GM21528 (cell line): ENCODE measurements around the gene NGB.
"Not testable (repeated sequence)": the region's sequence is repeated elsewhere in the genome, so short reads cannot be mapped to it uniquely, and the experiment has no call there.

ENCODE experiments used
- ATAC-seq: cut with Tn5 transposase; IDR thresholded peaks from one replicate; pipeline ENCODE4 v1.9.1; 2021; ENCODE audit warnings: mild to moderate bottlenecking, moderate library complexity; ENCODE audit not compliant: unreplicated experiment, low FRiP score

NGB gene

GRCh38 chr14:77296906-77297305, 25.9 kb upstream of the NGB start:
- no peak for ATAC-seq

GRCh38 chr14:77296155-77296554, 25.1 kb upstream of the NGB start:
- ATAC-seq, result no peak

- ATAC-seq, result no peak
Observed at GRCh38 chr14:77290705-77291104, 19.7 kb upstream of the NGB start.

- no peak for ATAC-seq
Observed at GRCh38 chr14:77286576-77286975, 15.6 kb upstream of the NGB start.

GRCh38 chr14:77284466-77284865, 13.5 kb upstream of the NGB start:
- no peak for ATAC-seq

- no peak for ATAC-seq
Observed at GRCh38 chr14:77284066-77284465, 13.1 kb upstream of the NGB start.

DNA sequence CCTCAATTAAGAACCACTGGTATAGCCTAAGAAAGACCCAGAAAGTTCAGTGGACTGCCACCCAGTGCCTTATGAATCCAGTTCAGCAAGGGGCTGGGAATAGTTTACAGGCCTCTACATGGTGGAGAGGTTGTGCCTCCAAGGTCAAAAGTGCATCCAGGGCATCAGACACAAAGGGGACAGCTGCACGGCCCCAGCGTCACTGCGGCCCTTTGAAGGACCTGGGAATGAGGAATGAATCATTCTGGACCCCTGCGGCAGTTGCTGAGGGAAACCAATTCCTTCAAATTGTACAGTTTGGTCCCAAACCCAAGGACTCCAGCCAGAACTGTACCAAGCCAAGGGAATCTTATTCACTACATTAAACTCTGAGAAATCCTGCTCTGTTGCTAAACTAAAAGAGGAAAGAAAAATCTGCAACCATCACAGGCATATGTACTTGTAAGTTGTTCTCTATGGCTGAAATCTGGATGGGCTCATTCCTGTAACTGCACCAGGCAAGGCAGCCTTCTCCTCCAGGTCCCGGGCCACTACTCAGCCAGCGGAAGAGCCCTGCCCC, 10.9 kb upstream of the NGB start:
- no peak for ATAC-seq

GRCh38 chr14:77280921-77281320, 9.9 kb upstream of the NGB start:
- ATAC-seq, result not testable (repeated sequence)

- ATAC-seq, result no peak
Observed at GRCh38 chr14:77279719-77280118, 8.7 kb upstream of the NGB start.

DNA sequence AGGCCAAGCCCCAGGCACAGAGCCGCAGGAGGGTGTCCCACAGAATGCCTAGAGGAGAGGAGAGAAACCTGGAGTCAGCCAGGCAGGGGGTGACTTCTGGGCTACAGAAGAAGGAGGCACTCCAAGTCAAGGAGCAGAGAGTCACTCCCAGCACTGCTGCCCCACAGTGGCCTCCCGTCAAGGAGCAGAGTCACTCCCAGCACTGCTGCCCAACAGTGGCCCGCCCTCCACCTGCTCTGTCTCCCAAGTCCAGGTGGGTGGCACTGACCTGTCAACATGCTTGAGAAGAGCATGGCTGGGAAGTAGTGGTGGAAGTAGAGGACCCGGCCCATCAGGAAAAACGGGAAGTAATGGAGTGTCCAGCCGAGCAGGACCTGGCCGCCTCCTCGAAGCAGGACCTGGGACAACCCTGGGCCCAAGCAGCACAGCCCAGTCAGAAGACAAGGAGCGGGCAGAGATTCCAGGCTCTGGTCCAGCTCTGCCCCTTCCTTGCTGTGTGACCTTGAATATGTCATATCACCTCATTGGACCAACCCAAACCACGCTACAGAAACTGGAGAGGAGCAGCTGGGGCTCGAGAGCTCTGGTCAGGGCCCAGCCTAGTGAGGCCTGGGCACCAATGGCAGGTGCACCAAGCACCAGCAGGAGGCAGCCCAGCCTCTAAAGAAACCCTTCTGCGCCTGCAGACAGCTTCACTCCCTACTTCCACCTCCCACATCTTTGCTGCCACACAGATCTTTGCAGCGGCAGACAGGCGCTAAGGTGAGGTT, 7.6 kb upstream of the NGB start:
- no peak for ATAC-seq

DNA sequence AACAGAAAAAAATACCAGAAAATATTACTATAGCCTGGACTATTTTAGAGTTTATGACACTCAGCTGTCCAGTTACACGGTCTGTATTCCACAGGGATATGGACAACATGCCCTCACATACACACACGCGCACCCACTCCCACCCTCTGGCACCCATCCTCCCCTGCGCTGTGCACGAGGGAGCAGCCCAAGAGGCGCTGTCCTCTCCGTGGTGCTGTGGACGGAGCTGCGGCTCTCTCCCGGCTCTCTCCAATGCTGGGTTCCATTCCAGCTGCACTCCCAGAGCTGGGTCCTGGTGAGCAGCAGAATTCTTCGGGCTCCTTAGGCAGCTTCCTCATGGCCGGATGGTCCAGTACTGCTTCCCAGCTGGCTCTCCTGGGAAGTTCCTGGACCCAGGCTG, 6.0 kb upstream of the NGB start:
- no peak for ATAC-seq

DNA sequence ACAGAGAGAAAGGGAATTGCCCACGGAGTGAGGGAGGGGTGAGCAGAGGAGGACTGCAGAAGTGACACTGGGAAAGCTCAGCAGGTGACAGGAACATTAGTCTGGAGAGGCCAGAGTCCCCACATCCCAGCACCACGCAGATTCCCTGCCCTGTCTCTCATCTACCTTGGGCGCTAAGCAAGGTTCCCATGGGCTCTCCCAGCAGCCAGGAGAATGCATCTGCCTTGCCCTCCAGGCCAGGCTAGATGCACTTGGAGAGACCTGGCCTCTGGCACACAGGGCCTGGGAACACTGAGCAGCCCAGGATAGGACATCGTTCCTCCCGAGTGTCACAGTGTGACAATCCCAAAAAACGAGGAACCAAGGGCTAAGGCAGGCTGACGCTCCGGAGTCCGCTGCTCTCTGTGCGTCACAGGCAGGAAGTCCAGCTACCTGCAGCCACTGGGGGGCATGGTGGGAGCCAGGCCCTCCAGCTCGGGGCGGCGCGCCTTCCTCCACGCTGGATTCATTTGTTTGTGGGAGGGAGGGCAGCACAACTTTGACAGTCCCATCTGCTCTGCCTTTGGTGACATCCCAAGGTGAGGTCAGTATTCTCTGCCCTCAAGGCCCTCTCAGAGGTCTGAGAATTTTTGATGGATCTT, 5.4 kb upstream of the NGB start:
- no peak for ATAC-seq

DNA sequence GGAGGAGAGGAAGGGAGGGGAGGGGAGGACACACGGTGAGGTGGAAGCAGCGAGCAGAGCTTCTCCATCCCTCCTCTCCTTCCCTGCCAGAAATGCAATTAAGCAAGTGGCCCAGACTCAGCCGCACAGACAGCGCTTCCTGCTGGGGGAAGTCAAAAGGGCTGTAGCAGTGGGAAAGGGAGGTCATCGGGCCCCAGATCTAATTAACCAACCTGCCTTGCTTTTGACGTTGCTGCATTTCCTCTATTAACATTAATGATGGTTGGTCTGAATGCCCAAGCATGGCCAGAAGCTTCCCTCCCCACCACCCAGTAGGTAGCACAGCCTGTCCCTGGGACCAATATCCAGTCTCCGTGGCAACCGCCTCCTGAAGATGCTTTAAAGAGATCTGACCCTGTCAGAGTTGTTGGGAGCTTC, 4.6 kb upstream of the NGB start:
- ATAC-seq, result no peak

DNA sequence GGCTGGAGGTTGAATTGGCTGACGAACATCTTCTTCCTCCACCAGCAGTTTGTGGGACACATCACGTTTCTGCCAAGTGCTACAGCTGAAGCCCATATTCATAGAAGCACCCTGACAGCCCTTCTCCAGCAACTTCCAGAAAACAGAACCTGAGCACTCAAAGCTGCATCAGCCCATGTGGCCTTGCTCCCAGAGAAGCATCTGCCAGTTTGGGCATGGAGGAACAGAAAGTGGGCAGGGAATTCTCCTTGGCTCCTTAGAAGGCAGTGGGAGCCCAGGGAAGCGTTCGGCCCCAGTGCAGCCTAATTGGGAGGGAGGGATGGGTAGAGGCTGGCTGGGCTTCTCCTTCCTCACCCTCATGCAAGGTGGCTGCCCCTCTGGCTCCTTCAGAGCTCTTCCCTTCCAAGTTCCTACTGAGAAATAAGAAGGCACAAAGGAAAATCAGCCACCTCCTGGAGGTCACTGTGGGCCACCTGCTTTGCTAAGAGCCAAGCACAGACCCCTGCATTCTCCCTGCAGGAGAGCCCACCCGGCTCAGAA, 4.1 kb upstream of the NGB start:
- ATAC-seq, result no peak

DNA sequence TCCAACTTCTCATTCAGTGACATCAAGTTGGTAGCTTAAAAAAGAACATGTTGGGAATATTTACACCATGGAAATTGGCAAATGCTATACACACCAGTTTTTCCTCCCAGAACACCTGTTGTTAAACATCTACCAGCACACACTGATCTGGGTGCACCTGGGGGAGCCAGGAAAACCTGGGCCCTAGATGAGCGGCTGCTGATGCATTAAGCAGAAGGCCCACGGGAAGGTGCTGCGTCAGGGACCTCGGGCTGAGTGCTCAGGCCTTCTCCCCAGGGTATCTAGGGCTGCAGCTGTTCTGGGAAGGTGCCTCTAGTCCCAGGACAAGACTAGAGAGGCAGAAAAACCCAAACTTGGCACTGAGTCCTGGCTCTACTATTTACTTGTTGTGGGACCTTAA, 2.8 kb upstream of the NGB start:
- ATAC-seq, result no peak

DNA sequence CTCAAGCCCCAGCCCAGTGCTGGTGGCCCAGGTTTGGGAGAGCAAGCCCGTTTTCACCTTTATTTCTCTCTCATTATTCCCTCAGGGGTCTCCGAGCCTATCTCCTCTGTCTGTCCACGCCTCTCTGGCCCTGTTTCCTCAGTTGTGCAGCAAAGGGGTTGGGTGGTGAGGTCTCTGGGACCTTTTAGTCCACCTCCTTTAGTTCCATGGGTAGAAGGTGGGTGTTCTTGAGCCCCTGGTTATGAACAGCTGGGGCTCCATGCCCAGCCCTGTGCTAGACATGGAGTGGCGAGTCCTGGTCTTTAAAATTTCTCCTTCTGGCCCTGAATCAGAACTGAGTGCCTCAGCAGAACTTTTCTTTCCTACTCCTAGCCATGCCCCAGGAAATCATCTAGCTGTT, 1.3 kb upstream of the NGB start:
- no peak for ATAC-seq

GRCh38 chr14:77270361-77271112, 469 bp downstream of the NGB start:
- ATAC-seq, result no peak

DNA sequence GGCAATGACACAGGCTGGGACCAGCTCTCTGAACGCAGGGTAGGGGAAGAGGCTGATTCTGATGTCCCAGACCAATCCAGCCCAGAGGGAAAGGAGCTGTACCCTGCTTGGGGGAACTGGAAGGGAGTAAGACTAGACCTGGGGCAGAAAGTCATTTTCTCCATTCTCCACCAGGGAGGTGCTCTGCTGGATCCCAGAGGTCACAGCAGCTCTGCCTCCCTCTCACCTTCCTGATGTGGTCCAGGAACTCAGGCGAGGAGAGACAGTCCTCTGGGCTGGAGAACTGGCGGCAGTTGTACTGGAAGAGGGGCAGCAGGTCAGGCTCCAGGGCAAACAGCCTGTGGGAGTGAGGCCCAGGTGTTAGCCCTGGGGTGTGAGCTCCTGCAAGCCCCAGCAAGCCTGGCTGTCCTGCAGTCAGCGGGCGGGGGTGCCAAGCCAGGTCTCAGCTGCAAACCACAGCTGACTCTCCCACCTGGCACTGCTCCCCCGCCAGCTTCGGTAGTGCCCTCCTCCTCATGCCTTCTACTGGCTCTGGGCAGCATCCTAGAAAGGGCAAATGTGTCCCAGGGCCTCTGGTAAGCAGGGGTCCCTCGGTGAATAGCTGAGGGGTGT, 1.9 kb downstream of the NGB start:
- ATAC-seq, result no peak

GRCh38 chr14:77267937-77268699, 2.9 kb downstream of the NGB start:
- no peak for ATAC-seq

- ATAC-seq, result no peak
Observed at GRCh38 chr14:77266336-77266735, 4.7 kb downstream of the NGB start.
